GM18499 (cell line): ENCODE results near the gene SSBP3.

ENCODE experiments used
- ATAC-seq: cut with Tn5 transposase; IDR thresholded peaks from one replicate; pipeline ENCODE4 v1.9.1; 2021; ENCODE audit warnings: moderate number of reproducible peaks; ENCODE audit not compliant: insufficient read depth, unreplicated experiment

Gene SSBP3

GRCh38 chr1:54292002-54292911 lies 113.9 kb downstream of the SSBP3 start:
- no peak for ATAC-seq

- ATAC-seq: no peak
Measured at GRCh38 chr1:54291276-54292001, 114.8 kb downstream of the SSBP3 start.

- no peak for ATAC-seq
Measured at GRCh38 chr1:54290506-54291184, 115.5 kb downstream of the SSBP3 start.

- ATAC-seq: no peak
Measured at GRCh38 chr1:54289712-54290233, 116.4 kb downstream of the SSBP3 start.

- ATAC-seq: no peak
Measured at GRCh38 chr1:54287801-54288211, 118.4 kb downstream of the SSBP3 start.

- ATAC-seq: no peak
Measured at GRCh38 chr1:54287176-54287650, 119.0 kb downstream of the SSBP3 start.

GRCh38 chr1:54285815-54286345 lies 120.3 kb downstream of the SSBP3 start:
- ATAC-seq: no peak

GRCh38 chr1:54284781-54285529 lies 121.2 kb downstream of the SSBP3 start:
- no peak for ATAC-seq

GRCh38 chr1:54283635-54284385 lies 122.4 kb downstream of the SSBP3 start:
- ATAC-seq: no peak

GRCh38 chr1:54282101-54282847 lies 123.9 kb downstream of the SSBP3 start:
- ATAC-seq: no peak

- no peak for ATAC-seq
Measured at GRCh38 chr1:54280651-54281050, 125.5 kb downstream of the SSBP3 start.

- no peak for ATAC-seq
Measured at GRCh38 chr1:54279457-54279856, 126.7 kb downstream of the SSBP3 start.

- ATAC-seq: no peak
Measured at GRCh38 chr1:54278941-54279422, 127.2 kb downstream of the SSBP3 start.

GRCh38 chr1:54277451-54278341 lies 128.5 kb downstream of the SSBP3 start:
- no peak for ATAC-seq

GRCh38 chr1:54276617-54277450 lies 129.4 kb downstream of the SSBP3 start:
- ATAC-seq: no peak

GRCh38 chr1:54275349-54275748 lies 130.8 kb downstream of the SSBP3 start:
- ATAC-seq: no peak
